ENCODE results near the gene GLI2. TPM values are rescaled to one million over a fixed set of nuclear protein-coding genes. Genes with fewer than 3 reads are reported as not detected.

Gene GLI2
- polyA plus RNA-seq, 3 donors: 0.09 to 1.3 (median 0.42) TPM

- WGBS, 3 donors: 78 to 83% (median 82%) methylated on average over 8 of the region's 8 CpGs
- H3K27ac ChIP-seq (ENCODE audit: low read depth, low read length): no peak overlapping the region
Measured at GRCh38 chr2:120763508-120763907, 27.8 kb downstream of the GLI2 start.

- no peak overlapping the region for H3K27ac ChIP-seq (ENCODE audit: low read depth, low read length)
- 89 to 95% (median 94%) methylated on average over 10 of the region's 10 CpGs for WGBS, 3 donors
Measured at GRCh38 chr2:120763931-120764330, 28.3 kb downstream of the GLI2 start.

GRCh38 chr2:120764492-120764891 is 28.8 kb downstream of the GLI2 start:
- H3K27ac ChIP-seq (ENCODE audit: low read depth, low read length): no peak overlapping the region
- 73 to 85% (median 80%) methylated on average over 6 of the region's 6 CpGs for WGBS, 3 donors

GRCh38 chr2:120764991-120765677 is 29.5 kb downstream of the GLI2 start:
- 60 to 65% (median 65%) methylated on average over 10 to 11 of the region's 11 CpGs for WGBS, 3 donors
- no peak overlapping the region for H3K27ac ChIP-seq (ENCODE audit: low read depth, low read length)

- WGBS, 3 donors: 46 to 54% (median 50%) methylated on average over 27 of the region's 27 CpGs
- H3K27ac ChIP-seq (ENCODE audit: low read depth, low read length): peak overlapping the region; percentile 7
Measured at GRCh38 chr2:120765678-120766469, 30.2 kb downstream of the GLI2 start.

- peak overlapping the region; percentile 7 for H3K27ac ChIP-seq (ENCODE audit: low read depth, low read length)
- WGBS, 3 donors: 89 to 93% (median 91%) methylated on average over 14 of the region's 14 CpGs
Measured at GRCh38 chr2:120766470-120767351, 31.0 kb downstream of the GLI2 start.

GRCh38 chr2:120767486-120768005 is 31.9 kb downstream of the GLI2 start:
- 89 to 94% (median 91%) methylated on average over 10 of the region's 10 CpGs for WGBS, 3 donors
- no peak overlapping the region for H3K27ac ChIP-seq (ENCODE audit: low read depth, low read length)

GRCh38 chr2:120768112-120769048 is 32.7 kb downstream of the GLI2 start:
- no peak overlapping the region for H3K27ac ChIP-seq (ENCODE audit: low read depth, low read length)
- 85 to 95% (median 89%) methylated on average over 17 of the region's 17 CpGs for WGBS, 3 donors

GRCh38 chr2:120769076-120769786 is 33.6 kb downstream of the GLI2 start:
- WGBS, 3 donors: 94 to 98% (median 94%) methylated on average over 11 of the region's 11 CpGs
- no peak overlapping the region for H3K27ac ChIP-seq (ENCODE audit: low read depth, low read length)

- H3K27ac ChIP-seq (ENCODE audit: low read depth, low read length): no peak overlapping the region
- WGBS, 3 donors: 92 to 97% (median 92%) methylated on average over 2 of the region's 2 CpGs
Measured at GRCh38 chr2:120769787-120770120, 34.1 kb downstream of the GLI2 start.

GRCh38 chr2:120770176-120770575 is 34.5 kb downstream of the GLI2 start:
- no peak overlapping the region for H3K27ac ChIP-seq (ENCODE audit: low read depth, low read length)
- 88 to 93% (median 92%) methylated on average over 4 of the region's 4 CpGs for WGBS, 3 donors

- 86 to 88% (median 88%) methylated on average over 6 of the region's 6 CpGs for whole genome bisulfite sequencing, 3 donors
- H3K27ac ChIP-seq (ENCODE audit: low read depth, low read length): no peak overlapping the region
Measured at GRCh38 chr2:120770641-120771040, 35.0 kb downstream of the GLI2 start.

GRCh38 chr2:120771111-120771780 is 35.6 kb downstream of the GLI2 start:
- no peak overlapping the region for H3K27ac ChIP-seq (ENCODE audit: low read depth, low read length)
- 63 to 76% (median 68%) methylated on average over 14 of the region's 14 CpGs for WGBS, 3 donors

GRCh38 chr2:120771781-120772208 is 36.1 kb downstream of the GLI2 start:
- H3K27ac ChIP-seq (ENCODE audit: low read depth, low read length): no peak overlapping the region
- WGBS, 3 donors: 59 to 78% (median 60%) methylated on average over 5 of the region's 5 CpGs

GRCh38 chr2:120772261-120772660 is 36.6 kb downstream of the GLI2 start:
- 72 to 84% (median 82%) methylated on average over 5 of the region's 5 CpGs for WGBS, 3 donors
- no peak overlapping the region for H3K27ac ChIP-seq (ENCODE audit: low read depth, low read length)

- WGBS, 3 donors: 93 to 94% (median 94%) methylated on average over 17 of the region's 17 CpGs
- no peak overlapping the region for H3K27ac ChIP-seq (ENCODE audit: low read depth, low read length)
Measured at GRCh38 chr2:120773186-120773800, 37.6 kb downstream of the GLI2 start.
